ENCODE results near the gene AP2B1.

The AP2B1 gene

DNA sequence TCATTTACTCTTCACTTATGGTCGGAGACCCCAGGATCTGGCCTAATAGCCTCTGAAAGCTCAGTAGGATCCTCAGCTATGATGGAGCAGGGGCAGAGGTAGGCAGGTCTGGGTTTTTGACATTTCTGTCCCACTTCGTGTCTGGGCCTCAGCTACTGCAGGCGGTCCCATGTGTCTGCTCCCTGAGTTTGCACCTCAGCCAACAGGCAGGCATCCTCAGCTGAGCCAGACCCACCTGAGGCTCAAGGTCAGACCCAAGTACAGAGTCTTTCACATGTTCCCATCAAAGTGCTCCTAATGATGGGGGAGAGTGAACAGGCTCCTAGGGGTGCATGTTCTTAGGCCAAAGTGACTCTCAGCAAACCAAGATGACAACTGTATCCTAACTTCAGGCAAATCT is 141.4 kb downstream of the AP2B1 start:
- no peak overlapping the region for H3K27ac ChIP-seq

DNA sequence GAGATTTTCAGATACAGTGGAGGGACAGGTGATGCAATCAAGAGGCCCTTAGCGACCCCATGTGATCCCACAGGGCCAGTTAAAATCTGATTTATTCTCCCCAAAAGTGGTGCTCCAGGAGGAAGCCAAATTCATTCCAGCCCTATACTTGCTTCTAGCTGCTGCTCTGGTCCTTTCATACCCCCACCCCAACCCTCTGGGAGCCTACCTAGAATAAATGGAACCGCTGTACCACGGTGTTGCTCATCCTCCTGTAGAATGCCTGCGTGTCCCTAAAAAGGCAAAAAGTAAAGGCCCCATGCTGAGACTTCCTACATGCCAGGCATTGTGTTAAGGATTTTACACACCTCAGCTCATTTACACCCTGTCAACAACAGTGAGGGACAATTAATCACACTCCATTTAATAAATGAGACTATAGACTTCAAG is 142.3 kb downstream of the AP2B1 start:
- H3K27ac ChIP-seq = no peak overlapping the region
- TF ChIP-seq, protein P1, sequence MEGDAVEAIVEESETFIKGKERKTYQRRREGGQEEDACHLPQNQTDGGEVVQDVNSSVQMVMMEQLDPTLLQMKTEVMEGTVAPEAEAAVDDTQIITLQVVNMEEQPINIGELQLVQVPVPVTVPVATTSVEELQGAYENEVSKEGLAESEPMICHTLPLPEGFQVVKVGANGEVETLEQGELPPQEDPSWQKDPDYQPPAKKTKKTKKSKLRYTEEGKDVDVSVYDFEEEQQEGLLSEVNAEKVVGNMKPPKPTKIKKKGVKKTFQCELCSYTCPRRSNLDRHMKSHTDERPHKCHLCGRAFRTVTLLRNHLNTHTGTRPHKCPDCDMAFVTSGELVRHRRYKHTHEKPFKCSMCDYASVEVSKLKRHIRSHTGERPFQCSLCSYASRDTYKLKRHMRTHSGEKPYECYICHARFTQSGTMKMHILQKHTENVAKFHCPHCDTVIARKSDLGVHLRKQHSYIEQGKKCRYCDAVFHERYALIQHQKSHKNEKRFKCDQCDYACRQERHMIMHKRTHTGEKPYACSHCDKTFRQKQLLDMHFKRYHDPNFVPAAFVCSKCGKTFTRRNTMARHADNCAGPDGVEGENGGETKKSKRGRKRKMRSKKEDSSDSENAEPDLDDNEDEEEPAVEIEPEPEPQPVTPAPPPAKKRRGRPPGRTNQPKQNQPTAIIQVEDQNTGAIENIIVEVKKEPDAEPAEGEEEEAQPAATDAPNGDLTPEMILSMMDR (IDR thresholded peaks at IDR 0.05) = no peak
- TF ChIP-seq ZFX (IDR thresholded peaks at IDR 0.05; ENCODE audit: borderline replicate concordance) = no peak

More for the DNA sequence above, 141.4 kb downstream of the AP2B1 start:
- TF ChIP-seq, protein P1 (IDR thresholded peaks at IDR 0.05) = no peak
- TF ChIP-seq ZFX (IDR thresholded peaks at IDR 0.05; ENCODE audit: borderline replicate concordance) = no peak

DNA sequence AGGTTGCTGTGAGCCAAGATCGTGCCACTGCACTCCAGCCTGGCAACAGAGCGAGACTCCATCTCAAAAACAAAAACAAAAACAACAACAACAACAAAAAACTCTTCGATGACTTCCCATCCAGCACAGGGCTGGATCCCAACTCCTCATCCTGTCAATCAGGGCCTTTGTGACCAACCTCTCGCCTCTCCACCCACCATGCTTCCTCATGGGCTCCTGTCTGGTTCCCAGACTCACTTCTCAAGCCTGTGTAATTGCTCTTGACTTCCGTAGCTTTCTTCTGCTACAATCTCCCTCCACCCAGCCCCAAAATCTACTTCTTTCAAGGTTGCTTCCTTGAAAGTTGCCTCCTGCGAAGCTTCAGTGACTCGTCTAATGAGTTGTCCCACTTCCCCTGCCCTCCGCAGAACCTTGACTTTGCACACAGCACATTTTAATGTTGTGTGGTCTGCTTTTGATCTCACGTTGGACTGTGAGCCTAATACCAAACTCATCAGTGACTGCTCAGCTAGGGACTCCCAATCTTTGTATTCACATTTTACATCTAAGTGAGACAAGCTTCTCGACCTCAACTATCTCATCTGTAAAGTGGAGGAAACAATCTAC is 143.4 kb downstream of the AP2B1 start:
- TF ChIP-seq, protein P1 (IDR thresholded peaks at IDR 0.05) = no peak
- no peak for TF ChIP-seq ZFX (IDR thresholded peaks at IDR 0.05; ENCODE audit: borderline replicate concordance)
- no peak overlapping the region for H3K27ac ChIP-seq

DNA sequence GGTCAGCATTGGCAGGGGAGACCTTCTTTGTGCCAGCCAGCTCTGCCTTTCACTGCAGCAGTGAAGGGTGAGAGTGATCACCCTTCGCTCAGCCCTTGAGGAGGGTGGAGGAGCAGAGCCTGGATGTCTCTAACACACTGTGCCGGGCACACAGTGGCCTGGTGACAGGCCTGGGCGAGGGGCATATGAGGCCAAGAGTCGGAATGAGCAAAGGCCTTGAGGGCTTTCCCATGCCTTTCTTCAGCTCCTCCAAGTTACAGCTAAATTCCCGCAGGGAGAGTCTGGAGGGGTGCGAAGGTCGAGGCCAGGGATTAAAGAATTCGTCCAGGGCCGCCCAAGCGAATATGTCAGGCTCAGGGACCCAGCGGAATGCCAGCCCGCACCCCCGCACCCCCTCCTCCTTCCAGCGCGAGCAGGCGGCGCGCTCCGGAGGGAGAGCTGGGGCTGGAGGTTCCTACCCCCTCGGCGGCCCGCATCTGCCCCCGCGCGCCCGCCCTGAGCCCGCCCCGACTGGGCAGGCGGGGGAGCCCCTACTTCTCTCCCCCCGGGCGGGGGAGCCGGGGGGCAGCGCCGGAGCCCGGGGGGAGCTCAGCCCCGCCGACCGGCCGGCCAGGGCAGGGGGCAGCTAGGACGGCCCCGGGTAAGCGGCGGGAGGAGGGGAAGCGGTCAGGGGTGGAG is 144.3 kb downstream of the AP2B1 start, which contains the start of gene RASL10B:
Gene RASL10B, plus strand, starts transcription at position 401 of the 678 bp plus-strand sequence. CDS start 3,546 bp downstream, outside the sequence.
- TF ChIP-seq, protein P1 (IDR thresholded peaks at IDR 0.05) = no peak
- TF ChIP-seq ZFX (IDR thresholded peaks at IDR 0.05; ENCODE audit: borderline replicate concordance) = no peak
- no peak within 1 kb of the TSS for H3K27ac ChIP-seq

DNA sequence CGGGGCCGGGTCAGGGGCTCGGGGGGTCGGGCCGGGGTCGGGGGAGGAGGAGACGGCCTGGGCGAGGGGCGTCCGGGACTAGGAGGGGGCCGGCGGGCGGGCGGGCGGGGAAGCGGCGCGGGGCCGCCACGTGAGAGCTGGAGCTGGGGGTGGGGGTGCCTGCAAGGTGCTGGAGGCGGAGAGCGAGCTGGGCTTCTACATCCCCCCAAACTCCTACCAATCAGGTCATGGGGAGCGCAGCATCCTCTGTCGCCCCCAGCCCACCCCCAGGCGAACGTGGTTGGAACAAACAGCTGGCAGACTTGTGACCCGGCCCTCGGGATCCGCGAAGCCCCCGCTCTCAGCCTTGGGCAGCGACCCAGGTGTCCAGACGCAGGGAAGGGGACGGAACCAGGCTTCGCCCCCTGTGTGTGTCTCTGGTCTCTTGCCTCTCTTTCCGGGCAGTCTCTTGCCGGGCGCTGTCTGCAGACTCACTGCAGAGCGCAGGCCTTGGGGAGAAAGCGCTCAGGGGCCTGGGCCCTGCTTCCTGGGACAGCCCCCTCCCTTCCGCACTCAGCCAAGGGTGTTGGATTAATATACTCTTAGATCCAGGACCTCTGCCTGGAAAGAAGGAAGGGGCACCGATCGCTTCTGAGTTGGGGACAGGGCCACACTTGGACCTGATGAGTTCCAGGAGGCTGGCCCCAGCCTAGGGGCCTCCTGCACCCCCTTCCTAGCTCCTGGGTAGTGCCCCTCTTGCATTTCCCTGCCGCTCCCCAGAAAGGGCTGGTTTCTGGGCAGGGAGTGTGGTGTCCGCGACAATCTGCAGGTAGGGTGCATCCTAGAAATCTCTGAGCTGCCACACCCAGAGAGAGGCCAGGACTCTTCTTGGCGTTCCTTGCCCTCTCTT is 145.0 kb downstream of the AP2B1 start:
- no peak overlapping the region for H3K27ac ChIP-seq
- TF ChIP-seq, protein P1 (IDR thresholded peaks at IDR 0.05) = no peak
- no peak for TF ChIP-seq ZFX (IDR thresholded peaks at IDR 0.05; ENCODE audit: borderline replicate concordance)

DNA sequence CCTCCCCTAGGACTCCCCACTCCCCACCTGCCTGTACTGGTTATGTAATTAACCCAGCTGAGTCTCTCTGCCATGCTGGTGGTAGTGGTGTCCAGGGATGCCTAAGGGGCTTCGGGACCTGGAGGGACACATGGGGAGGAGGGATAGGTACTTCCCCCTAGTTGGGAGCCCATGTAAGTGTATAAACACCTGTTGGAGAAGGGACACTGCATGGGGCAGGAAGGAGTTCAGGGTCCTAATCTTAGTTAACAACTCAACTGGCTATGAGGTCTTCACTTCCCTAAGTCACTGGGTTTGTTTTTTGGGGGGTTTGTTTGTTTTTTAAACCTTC is 145.6 kb downstream of the AP2B1 start:
- TF ChIP-seq, protein P1 (IDR thresholded peaks at IDR 0.05) = no peak
- TF ChIP-seq ZFX (IDR thresholded peaks at IDR 0.05; ENCODE audit: borderline replicate concordance) = no peak
- no peak overlapping the region for H3K27ac ChIP-seq
